ES-I3 (cell line): ENCODE measurements around the gene TPD52L2.

Experiments
- H3K36me3 ChIP-seq: 2 replicates; pipeline ENCODE4 v1.6.1; 2013; ENCODE audit warnings: mild to moderate bottlenecking, low read length, control low read depth, moderate library complexity; ENCODE audit not compliant: insufficient read depth
- H3K4me1 ChIP-seq: 2 replicates; pipeline ENCODE4 v1.6.1; 2013; ENCODE audit warnings: mild to moderate bottlenecking, control low read depth, low read length; ENCODE audit not compliant: insufficient read depth
- H3K9ac ChIP-seq: 2 replicates; pipeline ENCODE4 v1.6.1; 2013; ENCODE audit warnings: low read depth, mild to moderate bottlenecking, low read length, moderate library complexity
- H3K9me3 ChIP-seq: 2 replicates; pipeline ENCODE4 v1.6.1; 2013; ENCODE audit warnings: mild to moderate bottlenecking, low read length, moderate library complexity; ENCODE audit not compliant: control insufficient read depth, insufficient read depth

The TPD52L2 gene

GRCh38 chr20:63889241-63890200, 24.5 kb downstream of the TPD52L2 start:
- H3K4me1 ChIP-seq = no peaks in the 10 kb centered on the region
- no peak overlapping the region for H3K9ac ChIP-seq
- peaks cover 15% of the 10 kb centered on the region; the same call in 1 of the 2 replicates for H3K36me3 ChIP-seq
- no peaks in the 10 kb centered on the region for H3K9me3 ChIP-seq

- H3K9ac ChIP-seq = no peak overlapping the region
- no peaks in the 10 kb centered on the region for H3K4me1 ChIP-seq
- peaks cover 10% of the 10 kb centered on the region; the same call in 1 of the 2 replicates for H3K36me3 ChIP-seq
- no peaks in the 10 kb centered on the region for H3K9me3 ChIP-seq
Observed at GRCh38 chr20:63890201-63890576, 25.1 kb downstream of the TPD52L2 start.

- no peaks in the 10 kb centered on the region for H3K4me1 ChIP-seq
- no peaks in the 10 kb centered on the region for H3K9me3 ChIP-seq
- H3K9ac ChIP-seq = no peak overlapping the region
- H3K36me3 ChIP-seq = peaks cover 9% of the 10 kb centered on the region; the same call in 1 of the 2 replicates
Observed at GRCh38 chr20:63890616-63891015, 25.5 kb downstream of the TPD52L2 start.

- no peaks in the 10 kb centered on the region for H3K9me3 ChIP-seq
- H3K4me1 ChIP-seq = no peaks in the 10 kb centered on the region
- H3K9ac ChIP-seq = no peak overlapping the region
- H3K36me3 ChIP-seq = peaks cover 9% of the 10 kb centered on the region; the same call in 1 of the 2 replicates
Observed at GRCh38 chr20:63891061-63892002, 26.3 kb downstream of the TPD52L2 start.

GRCh38 chr20:63892402-63892801, 27.3 kb downstream of the TPD52L2 start:
- Histone ChIP-seq H3K36me3 (peaks cover 9% of the 10 kb centered on the region; the same call in 1 of the 2 replicates), H3K9ac (no peak overlapping the region), H3K9me3 (no peaks in the 10 kb centered on the region), H3K4me1 (peaks cover 4% of the 10 kb centered on the region; the same call in 1 of the 2 replicates)

- peaks cover 4% of the 10 kb centered on the region; the same call in 1 of the 2 replicates for H3K4me1 ChIP-seq
- H3K36me3 ChIP-seq = peaks cover 11% of the 10 kb centered on the region; the same call in 1 of the 2 replicates
- no peaks in the 10 kb centered on the region for H3K9me3 ChIP-seq
- peak overlapping the region; percentile 56; the same call in 1 of the 2 replicates for H3K9ac ChIP-seq
Observed at GRCh38 chr20:63893999-63894357, 28.9 kb downstream of the TPD52L2 start.

- peaks cover 4% of the 10 kb centered on the region; the same call in 1 of the 2 replicates for H3K4me1 ChIP-seq
- peak within 1 kb of the TSS; percentile 68 for H3K9ac ChIP-seq
- H3K36me3 ChIP-seq = peaks cover 5% of the 10 kb centered on the region; the same call in 1 of the 2 replicates
- H3K9me3 ChIP-seq = no peaks in the 10 kb centered on the region
Observed at GRCh38 chr20:63894358-63895201, 29.5 kb downstream of the TPD52L2 start, which contains the start of gene DNAJC5. DNAJC5 (plus strand) TSS chr20:63895126; CDS start chr20:63928346, 33,220 bp downstream.

- H3K36me3 ChIP-seq = 0 out of 2 replicates have a peak, but pooled peaks cover 4% of the 10 kb centered on the region
- no peaks in the 10 kb centered on the region for H3K9me3 ChIP-seq
- peak overlapping the region; percentile 68 for H3K9ac ChIP-seq
- peaks cover 4% of the 10 kb centered on the region; the same call in 1 of the 2 replicates for H3K4me1 ChIP-seq
Observed at GRCh38 chr20:63895202-63895951, 30.3 kb downstream of the TPD52L2 start.

- H3K4me1 ChIP-seq = peaks cover 4% of the 10 kb centered on the region; the same call in 1 of the 2 replicates
- no peaks in the 10 kb centered on the region for H3K9me3 ChIP-seq
- H3K36me3 ChIP-seq = 0 out of 2 replicates have a peak, but pooled peaks cover 4% of the 10 kb centered on the region
- peak overlapping the region; percentile 68 for H3K9ac ChIP-seq
Observed at GRCh38 chr20:63895952-63896263, 30.8 kb downstream of the TPD52L2 start.

- Histone ChIP-seq H3K36me3 (0 out of 2 replicates have a peak, but pooled peaks cover 4% of the 10 kb centered on the region), H3K9me3 (no peaks in the 10 kb centered on the region), H3K4me1 (peaks cover 4% of the 10 kb centered on the region; the same call in 1 of the 2 replicates), H3K9ac (peak overlapping the region; percentile 68)
Observed at GRCh38 chr20:63896264-63897105, 31.4 kb downstream of the TPD52L2 start.

GRCh38 chr20:63897978-63898561, 33.0 kb downstream of the TPD52L2 start:
- no peaks in the 10 kb centered on the region for H3K9me3 ChIP-seq
- 0 out of 2 replicates have a peak, but pooled peaks cover 4% of the 10 kb centered on the region for H3K36me3 ChIP-seq
- H3K4me1 ChIP-seq = peaks cover 4% of the 10 kb centered on the region; the same call in 1 of the 2 replicates
- H3K9ac ChIP-seq = no peak overlapping the region
